Measurements from ENCODE around the gene UBA6. TPM values are rescaled to one million over a fixed set of nuclear protein-coding genes. Genes with fewer than 3 reads are reported as not detected.
"Not testable (repeated sequence)": the region's sequence is repeated elsewhere in the genome, so short reads cannot be mapped to it uniquely, and the experiment has no call there.

UBA6 gene
- total and polyA plus RNA-seq, 2 donors (not counting 1 experiment from before 2014, with no cell fraction given), result 90.0 to 92.8 TPM

GRCh38 chr4:67658302-67658701 is 42.7 kb downstream of the UBA6 start:
- Histone ChIP-seq H3K4me1 (ENCODE audit: control insufficient read depth, extremely low read depth, insufficient read depth, low read length) (no peaks in the 10 kb centered on the region), H3K27ac (ENCODE audit: insufficient read depth, low read length) (no peak overlapping the region), H3K9me3 (ENCODE audit: control insufficient read depth, insufficient read depth, low read depth, low read length) (no peaks in the 10 kb centered on the region), H2AFZ (ENCODE audit: low read length) (no peak overlapping the region), H3K4me2 (ENCODE audit: extremely low read depth, insufficient read depth, low read length) (no peak overlapping the region), H3K36me3 (ENCODE audit: control insufficient read depth, insufficient read depth, low read length) (peaks cover 9% of the 10 kb centered on the region), H3K27me3 (ENCODE audit: control insufficient read depth, insufficient read depth, low read length) (no peaks in the 10 kb centered on the region), H3K9ac (ENCODE audit: insufficient read depth, low read length) (no peak overlapping the region), H4K20me1 (ENCODE audit: control insufficient read depth, extremely low read depth, insufficient read depth, low read length) (no peaks in the 10 kb centered on the region), H3K79me2 (ENCODE audit: control insufficient read depth, insufficient read depth, low read length) (no peaks in the 10 kb centered on the region), H3K4me3 (replicated peaks in 1 of 4; ENCODE audit: control extremely low read depth in 1 of 4, insufficient read depth in 1 of 4, low read depth in 3 of 4, low read length in 4 of 4) (no peak overlapping the region)
- TF ChIP-seq CTCF (conservative IDR thresholded peaks at IDR 0.05 in 1 of 2, IDR thresholded peaks at IDR 0.05 in 1 of 2; ENCODE audit: low read depth in 1 of 2, low read length in 2 of 2), result no peak
- TF ChIP-seq EZH2 (IDR thresholded peaks at IDR 0.05; ENCODE audit: low read length, missing control alignments), result no peak
- no peak for DNase-seq (ENCODE audit: low read depth in 2 of 2)

GRCh38 chr4:67651536-67651935 is 49.4 kb downstream of the UBA6 start:
- Histone ChIP-seq H3K9ac (ENCODE audit: insufficient read depth, low read length) (no peak overlapping the region), H4K20me1 (ENCODE audit: control insufficient read depth, extremely low read depth, insufficient read depth, low read length) (no peaks in the 10 kb centered on the region), H3K9me3 (ENCODE audit: control insufficient read depth, insufficient read depth, low read depth, low read length) (no peaks in the 10 kb centered on the region), H3K27me3 (ENCODE audit: control insufficient read depth, insufficient read depth, low read length) (no peaks in the 10 kb centered on the region), H3K79me2 (ENCODE audit: control insufficient read depth, insufficient read depth, low read length) (no peaks in the 10 kb centered on the region), H3K4me3 (replicated peaks in 1 of 4; ENCODE audit: control extremely low read depth in 1 of 4, insufficient read depth in 1 of 4, low read depth in 3 of 4, low read length in 4 of 4) (no peak overlapping the region), H3K4me1 (ENCODE audit: control insufficient read depth, extremely low read depth, insufficient read depth, low read length) (no peaks in the 10 kb centered on the region), H3K4me2 (ENCODE audit: extremely low read depth, insufficient read depth, low read length) (no peak overlapping the region), H2AFZ (ENCODE audit: low read length) (no peak overlapping the region), H3K36me3 (ENCODE audit: control insufficient read depth, insufficient read depth, low read length) (no peaks in the 10 kb centered on the region), H3K27ac (ENCODE audit: insufficient read depth, low read length) (no peak overlapping the region)
- no peak for TF ChIP-seq CTCF (conservative IDR thresholded peaks at IDR 0.05 in 1 of 2, IDR thresholded peaks at IDR 0.05 in 1 of 2; ENCODE audit: low read depth in 1 of 2, low read length in 2 of 2)
- no peak for TF ChIP-seq EZH2 (IDR thresholded peaks at IDR 0.05; ENCODE audit: low read length, missing control alignments)
- no peak for DNase-seq (ENCODE audit: low read depth in 2 of 2)

GRCh38 chr4:67638136-67638535 is 62.8 kb downstream of the UBA6 start:
- no peak overlapping the region for H3K9ac ChIP-seq (ENCODE audit: insufficient read depth, low read length)
- no peak overlapping the region for H3K4me2 ChIP-seq (ENCODE audit: extremely low read depth, insufficient read depth, low read length)
- H3K79me2 ChIP-seq (ENCODE audit: control insufficient read depth, insufficient read depth, low read length), result no peaks in the 10 kb centered on the region
- no peaks in the 10 kb centered on the region for H3K9me3 ChIP-seq (ENCODE audit: control insufficient read depth, insufficient read depth, low read depth, low read length)
- peaks cover 2% of the 10 kb centered on the region for H3K36me3 ChIP-seq (ENCODE audit: control insufficient read depth, insufficient read depth, low read length)
- no peak overlapping the region for H3K4me3 ChIP-seq (replicated peaks in 1 of 4; ENCODE audit: control extremely low read depth in 1 of 4, insufficient read depth in 1 of 4, low read depth in 3 of 4, low read length in 4 of 4)
- DNase-seq (ENCODE audit: low read depth in 2 of 2), result no peak
- H4K20me1 ChIP-seq (ENCODE audit: control insufficient read depth, extremely low read depth, insufficient read depth, low read length), result no peaks in the 10 kb centered on the region
- no peak overlapping the region for H2AFZ ChIP-seq (ENCODE audit: low read length)
- no peaks in the 10 kb centered on the region for H3K27me3 ChIP-seq (ENCODE audit: control insufficient read depth, insufficient read depth, low read length)
- TF ChIP-seq CTCF (conservative IDR thresholded peaks at IDR 0.05 in 1 of 2, IDR thresholded peaks at IDR 0.05 in 1 of 2; ENCODE audit: low read depth in 1 of 2, low read length in 2 of 2) (no peak), EZH2 (IDR thresholded peaks at IDR 0.05; ENCODE audit: low read length, missing control alignments) (no peak)
- no peak overlapping the region for H3K27ac ChIP-seq (ENCODE audit: insufficient read depth, low read length)
- no peaks in the 10 kb centered on the region for H3K4me1 ChIP-seq (ENCODE audit: control insufficient read depth, extremely low read depth, insufficient read depth, low read length)

GRCh38 chr4:67636978-67637377 is 64.0 kb downstream of the UBA6 start:
- H3K36me3 ChIP-seq (ENCODE audit: control insufficient read depth, insufficient read depth, low read length); H3K4me2 ChIP-seq (ENCODE audit: extremely low read depth, insufficient read depth, low read length); H3K4me3 ChIP-seq (replicated peaks in 1 of 4; ENCODE audit: control extremely low read depth in 1 of 4, insufficient read depth in 1 of 4, low read depth in 3 of 4, low read length in 4 of 4); H3K27me3 ChIP-seq (ENCODE audit: control insufficient read depth, insufficient read depth, low read length); H3K9ac ChIP-seq (ENCODE audit: insufficient read depth, low read length); H3K4me1 ChIP-seq (ENCODE audit: control insufficient read depth, extremely low read depth, insufficient read depth, low read length); H3K27ac ChIP-seq (ENCODE audit: insufficient read depth, low read length); DNase-seq (ENCODE audit: low read depth in 2 of 2); H4K20me1 ChIP-seq (ENCODE audit: control insufficient read depth, extremely low read depth, insufficient read depth, low read length); H2AFZ ChIP-seq (ENCODE audit: low read length); H3K79me2 ChIP-seq (ENCODE audit: control insufficient read depth, insufficient read depth, low read length); H3K9me3 ChIP-seq (ENCODE audit: control insufficient read depth, insufficient read depth, low read depth, low read length): not testable (repeated sequence)
